Activated CD4-positive, CD25-positive, alpha-beta regulatory T cell treated with anti-CD3 and anti-CD28 coated beads, Interleukin-2, amount 50 U/mL, for 16 hours (primary cell): ENCODE measurements around the gene ELP5.

Experiments
- DNase-seq: peaks from one replicate; pipeline ENCODE4 v3.0.0-alpha.2; 2020; ENCODE audit warnings: low read depth, low spot score

Gene ELP5

DNA sequence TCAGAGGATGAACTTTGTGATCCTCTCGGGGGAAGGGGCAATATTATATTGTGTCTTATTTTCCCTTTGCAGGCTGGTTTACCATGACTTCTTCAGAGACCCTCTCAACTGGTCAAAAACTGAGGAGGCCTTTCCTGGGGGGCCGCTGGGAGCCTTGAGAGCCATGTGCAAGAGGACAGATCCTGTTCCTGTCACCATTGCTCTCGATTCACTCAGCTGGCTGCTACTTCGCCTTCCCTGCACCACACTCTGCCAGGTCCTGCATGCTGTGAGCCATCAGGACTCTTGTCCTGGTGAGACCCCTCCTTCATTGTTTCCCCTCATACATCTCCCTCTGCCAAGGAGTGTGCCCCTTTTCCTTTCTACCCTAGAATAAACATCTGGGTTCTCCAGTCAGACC lies 2.5 kb downstream of the ELP5 start:
- DNase-seq, result no peak

DNA sequence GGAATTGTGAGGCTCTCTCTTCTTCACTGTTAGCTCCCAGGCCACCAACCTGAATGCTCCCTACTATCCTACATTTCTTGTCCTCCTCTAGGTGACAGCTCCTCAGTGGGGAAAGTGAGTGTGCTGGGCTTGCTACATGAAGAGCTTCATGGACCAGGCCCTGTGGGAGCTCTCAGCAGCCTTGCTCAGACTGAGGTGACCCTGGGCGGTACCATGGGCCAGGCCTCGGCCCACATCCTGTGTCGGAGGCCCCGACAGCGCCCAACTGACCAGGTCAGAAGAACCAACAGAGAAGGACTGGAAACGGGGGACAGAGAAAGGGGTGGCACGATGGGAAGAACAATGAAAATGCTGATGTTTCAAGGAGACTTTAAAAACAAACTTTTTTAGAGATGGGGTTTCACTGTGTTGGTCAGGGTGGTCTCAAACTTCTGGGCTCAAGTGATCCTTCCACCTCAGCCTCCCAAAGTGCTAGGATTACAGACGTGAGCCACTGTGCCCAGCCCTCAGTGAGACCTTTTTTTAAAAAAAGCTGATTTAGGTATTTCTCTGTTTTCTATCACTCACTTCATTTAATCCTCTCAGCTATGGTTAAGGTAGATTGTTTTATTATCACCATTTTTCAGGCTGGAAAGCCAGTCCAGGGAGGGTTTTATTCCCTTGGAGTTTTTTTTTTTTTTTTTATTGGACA lies 4.9 kb downstream of the ELP5 start:
- DNase-seq, result no peak

DNA sequence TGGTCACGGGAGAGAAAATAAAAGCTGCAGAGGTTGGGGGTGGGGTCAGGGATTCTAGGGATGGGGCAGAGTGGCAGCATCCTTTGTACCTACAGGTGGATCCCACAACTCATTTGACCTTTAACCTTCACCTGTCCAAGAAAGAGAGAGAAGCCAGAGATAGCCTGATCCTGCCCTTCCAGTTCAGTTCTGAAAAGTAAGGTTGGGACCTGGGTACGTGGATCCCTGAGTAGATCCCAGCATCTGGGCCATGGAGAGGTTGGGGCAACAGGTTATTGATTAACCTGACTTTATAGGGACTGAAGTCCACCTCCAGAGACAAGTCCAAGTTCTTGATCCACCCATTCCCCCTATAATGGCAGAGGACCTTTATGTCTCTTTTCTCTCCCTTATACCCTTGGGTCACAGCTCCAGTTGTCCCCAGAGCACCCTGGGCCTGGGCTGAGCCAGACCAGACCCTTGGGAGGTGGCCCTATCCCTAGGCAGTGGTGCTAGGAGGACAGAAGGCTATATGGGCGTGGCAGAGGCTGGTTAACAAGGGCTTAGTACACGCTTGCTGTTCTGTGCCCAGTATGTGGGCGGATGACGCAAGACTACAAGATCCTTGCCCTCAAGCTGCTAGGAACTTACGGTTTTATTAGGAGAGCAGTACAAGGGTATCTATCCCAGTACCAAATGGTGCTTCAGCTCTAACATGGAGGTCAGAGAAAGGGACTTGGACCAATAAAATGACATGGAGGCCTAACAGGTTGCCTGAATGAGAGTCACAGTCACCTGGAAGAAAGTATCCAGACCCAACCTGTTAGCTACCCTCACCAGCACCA lies 6.9 kb downstream of the ELP5 start:
- no peak for DNase-seq

DNA sequence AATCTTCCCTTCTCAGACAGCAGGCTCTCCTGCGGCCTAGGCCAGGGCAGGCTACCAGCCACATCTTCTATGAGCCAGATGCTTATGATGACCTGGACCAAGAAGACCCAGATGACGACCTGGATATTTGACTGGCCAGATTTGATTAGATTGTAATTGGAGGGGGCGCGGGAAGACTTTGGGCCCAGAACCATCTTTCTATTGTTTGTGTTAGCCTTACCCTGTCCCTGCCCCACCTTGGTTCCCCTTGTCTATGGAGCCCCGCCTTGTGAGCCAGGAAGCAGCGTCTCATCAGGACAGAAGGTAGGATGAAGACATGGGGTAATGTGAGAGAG lies 7.5 kb downstream of the ELP5 start:
- no peak for DNase-seq

DNA sequence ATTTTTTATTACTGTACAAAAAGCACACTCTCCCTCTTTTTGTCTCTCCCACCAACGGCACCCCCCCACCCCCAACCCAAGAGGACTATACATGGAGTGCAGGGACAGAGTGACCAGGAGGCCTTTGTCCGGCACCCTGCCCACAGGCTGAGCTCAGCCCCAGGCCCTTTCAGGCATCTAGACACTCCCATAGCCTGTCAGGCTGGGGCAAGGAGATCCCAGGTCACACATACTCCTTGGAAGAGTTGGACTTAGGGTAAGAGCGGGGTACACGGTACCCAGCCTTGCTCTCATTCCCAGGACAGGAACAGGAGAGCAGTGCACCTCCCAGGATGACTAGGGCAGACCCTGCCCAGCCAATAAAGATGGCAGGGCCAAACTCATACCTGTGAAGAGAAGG lies 8.1 kb downstream of the ELP5 start:
- no peak for DNase-seq

GRCh38 chr17:7260651-7261378 lies 8.8 kb downstream of the ELP5 start:
- no peak for DNase-seq

DNA sequence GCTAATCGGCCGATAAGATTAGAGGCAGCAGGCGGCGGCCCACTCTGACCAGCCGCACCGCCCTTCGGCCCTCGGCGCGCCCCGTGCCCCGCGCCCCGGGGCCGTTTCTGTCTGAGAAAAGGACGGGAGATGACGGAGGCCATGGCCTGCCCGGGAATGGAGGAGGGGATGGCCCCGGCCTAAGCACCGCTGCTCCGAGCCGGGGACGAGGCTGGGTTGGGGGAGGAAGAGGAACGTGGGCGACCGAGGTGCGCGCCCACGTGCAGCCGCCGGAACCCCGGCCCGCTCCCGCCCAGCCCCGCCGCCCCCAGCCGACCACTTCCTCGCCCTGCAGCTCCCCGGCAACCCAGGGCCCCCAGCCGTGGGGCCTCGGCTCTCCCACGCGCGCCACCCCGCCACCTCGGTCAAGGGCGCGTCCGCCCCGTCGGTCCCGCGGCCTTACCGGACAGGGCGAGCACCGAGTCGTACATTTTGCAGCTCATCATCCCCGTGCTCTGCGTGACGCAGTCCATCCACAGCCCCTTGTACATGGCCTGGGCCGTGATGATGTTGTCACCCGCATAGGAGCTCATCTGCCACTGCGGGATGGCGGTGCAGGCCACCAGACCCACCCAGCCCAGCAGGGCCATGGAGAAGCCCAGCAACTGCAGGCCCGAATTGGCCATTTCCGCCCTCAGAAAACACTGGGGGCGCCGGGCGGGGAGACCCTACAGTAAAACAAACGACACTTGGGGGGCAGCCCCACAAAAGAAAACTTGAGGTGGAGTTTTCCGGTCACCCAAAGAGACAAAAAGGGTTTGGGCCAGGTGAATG lies 9.6 kb downstream of the ELP5 start:
- DNase-seq, result no peak

DNA sequence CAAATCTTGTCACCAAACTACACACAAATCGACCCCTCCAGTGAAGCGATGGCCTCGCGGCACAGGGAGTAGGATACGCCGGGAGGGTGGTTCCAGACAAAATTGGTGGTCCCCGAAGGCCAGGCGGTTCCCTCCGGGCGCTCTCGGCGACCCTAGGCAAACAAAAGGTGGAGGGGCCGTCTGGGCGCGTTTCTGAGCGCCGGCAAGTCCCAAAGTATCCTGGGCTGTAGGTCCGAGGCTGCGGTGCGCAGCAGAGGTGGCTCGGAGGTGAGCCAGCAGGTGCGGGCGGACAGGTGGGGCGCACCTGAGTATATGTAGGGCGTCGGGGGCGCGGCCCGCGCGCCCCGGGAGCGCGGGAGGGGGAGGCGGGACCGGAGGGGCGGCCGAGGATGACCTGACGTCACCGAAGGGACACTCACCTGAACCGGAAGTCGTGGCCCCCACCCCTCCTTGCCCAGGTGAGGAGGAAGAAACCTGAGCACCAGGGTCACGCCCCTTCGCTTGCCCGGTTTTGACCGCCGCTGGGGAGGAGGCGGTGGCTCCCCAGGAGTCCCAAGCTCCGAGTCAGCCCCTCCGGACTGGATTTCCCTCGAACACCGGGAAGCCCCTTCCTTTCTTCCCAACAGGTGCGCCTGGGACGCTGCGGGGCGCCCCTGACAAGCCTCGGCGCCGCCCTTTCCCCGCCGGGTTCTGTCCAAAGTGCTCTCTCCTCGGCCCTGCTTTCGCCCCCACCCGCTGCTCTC lies 10.3 kb downstream of the ELP5 start, which contains the start of gene CLDN7:
TSS of gene CLDN7 (minus strand) at position 287 of the 743 bp plus-strand sequence. CDS start 435 bp downstream, outside the sequence.
- no peak for DNase-seq

DNA sequence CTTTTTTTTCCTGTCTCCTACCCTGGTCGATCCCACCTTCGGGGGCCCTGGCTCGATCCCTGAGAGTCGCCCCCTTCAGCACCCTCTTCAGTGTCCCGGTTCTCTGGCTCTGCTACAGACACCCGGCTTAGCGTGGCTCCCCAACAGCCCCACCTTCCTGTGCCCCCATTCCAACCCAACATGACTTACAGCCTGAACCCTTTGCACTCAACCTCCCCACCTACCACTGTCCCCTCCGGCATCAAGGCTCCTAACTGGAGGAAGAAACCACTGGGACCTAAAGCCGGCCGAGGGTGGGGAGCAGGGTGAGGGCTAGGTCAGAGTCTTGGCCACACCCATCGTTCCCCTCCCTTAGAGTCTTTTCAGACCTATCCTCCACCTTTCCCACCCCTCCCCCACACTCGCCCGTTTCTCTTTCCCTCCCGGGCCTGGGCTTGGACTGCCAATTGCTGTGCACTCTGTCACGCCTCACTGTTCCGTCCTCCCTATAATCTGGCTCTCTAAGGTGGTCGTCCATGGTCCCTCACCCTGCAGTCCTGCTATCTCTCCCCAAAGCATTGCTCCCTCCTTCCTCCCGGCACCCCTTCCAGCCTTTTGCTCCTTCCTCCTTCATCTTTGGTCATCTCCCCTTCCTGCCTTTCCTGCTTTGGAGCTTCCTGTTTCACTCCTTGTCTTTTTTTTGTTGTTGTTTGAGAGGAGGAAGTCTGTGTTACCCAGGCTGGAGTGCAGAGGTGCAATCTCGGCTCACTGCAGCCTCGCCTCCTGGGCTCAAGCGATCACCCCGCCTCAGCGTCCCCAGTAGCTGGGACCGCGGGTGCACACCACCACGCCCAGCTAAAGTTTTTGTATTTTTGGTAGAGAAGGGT lies 11.2 kb downstream of the ELP5 start:
- no peak for DNase-seq

- DNase-seq, result no peak
Measured at GRCh38 chr17:7263801-7264078, 11.7 kb downstream of the ELP5 start.

- no peak for DNase-seq
Measured at GRCh38 chr17:7266784-7267183, 14.8 kb downstream of the ELP5 start.

GRCh38 chr17:7279448-7279847 lies 27.4 kb downstream of the ELP5 start:
- DNase-seq, result no peak

DNA sequence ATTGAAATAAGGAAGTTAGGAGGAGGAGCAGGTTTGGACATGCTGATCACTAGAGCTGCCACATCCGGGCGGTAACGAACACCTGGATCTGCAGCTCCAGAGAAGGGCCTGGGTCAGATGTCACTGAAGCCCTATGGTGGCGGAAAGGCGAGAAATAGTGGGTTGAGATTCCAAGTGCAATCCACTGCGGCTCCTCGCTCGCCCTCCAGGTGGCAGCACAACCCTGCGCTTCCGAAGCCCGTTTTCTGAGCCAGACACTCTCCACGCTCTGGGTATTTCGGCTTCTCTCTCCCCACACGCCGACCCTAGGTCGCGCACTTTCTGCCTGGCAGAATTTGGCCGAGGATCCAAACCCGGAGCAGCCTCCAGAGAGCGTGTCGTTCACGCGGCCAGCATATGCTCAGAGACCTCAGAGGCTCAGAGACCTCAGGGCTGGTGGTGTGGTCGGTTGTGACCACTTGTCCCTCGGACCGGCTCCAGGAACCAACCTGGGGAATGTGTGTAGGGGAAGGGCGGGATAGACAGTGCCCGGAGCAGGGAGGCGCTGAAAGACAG lies 28.6 kb downstream of the ELP5 start:
- DNase-seq, result peak; percentile 71

- peak; percentile 46 for DNase-seq
Measured at GRCh38 chr17:7281074-7281952, 29.3 kb downstream of the ELP5 start, which contains the start of gene SLC2A4. TSS of gene SLC2A4 (plus strand) at chr17:7281718. CDS start at chr17:7281935, 217 bp downstream.

DNA sequence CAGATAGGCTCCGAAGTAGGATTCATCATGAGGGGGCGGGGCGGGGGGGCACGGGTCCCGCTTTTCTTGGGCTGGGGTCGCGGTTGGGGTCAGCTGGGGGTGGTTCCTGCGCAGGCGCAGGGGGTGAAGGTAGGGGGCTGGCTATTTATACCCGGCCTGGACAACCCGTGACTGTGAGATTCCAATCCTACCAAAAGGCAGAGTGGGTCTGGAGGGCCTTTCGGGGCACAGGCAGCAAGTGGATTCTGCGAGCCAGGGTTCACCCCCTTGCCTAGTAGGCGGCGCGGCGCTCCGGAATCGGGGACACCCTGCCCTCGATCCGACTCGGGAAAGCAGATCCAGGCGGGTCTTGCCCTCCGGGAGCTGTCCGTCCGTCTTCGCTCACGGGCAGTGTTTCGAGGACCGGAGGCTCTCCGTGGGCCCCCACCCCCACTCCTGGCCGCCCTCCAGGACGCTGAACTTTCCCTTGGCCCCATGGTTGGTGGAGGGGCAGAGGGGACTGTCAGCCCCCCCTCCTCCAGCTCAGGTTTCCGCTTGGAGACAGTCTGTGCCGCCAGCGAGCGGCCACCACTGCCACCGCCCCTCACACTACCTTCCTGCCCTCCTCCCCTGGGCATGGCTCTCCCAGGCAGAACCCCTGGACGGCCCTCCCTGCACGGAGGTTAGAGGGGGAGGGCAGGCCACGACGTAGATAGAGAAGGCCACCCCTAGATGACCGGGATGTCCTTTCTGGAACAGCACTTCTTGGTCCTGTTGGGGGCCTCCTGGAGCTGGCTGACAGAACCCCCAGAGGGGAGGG lies 30.1 kb downstream of the ELP5 start:
- DNase-seq, result no peak

- DNase-seq, result no peak
Measured at GRCh38 chr17:7282752-7283321, 30.8 kb downstream of the ELP5 start.

DNA sequence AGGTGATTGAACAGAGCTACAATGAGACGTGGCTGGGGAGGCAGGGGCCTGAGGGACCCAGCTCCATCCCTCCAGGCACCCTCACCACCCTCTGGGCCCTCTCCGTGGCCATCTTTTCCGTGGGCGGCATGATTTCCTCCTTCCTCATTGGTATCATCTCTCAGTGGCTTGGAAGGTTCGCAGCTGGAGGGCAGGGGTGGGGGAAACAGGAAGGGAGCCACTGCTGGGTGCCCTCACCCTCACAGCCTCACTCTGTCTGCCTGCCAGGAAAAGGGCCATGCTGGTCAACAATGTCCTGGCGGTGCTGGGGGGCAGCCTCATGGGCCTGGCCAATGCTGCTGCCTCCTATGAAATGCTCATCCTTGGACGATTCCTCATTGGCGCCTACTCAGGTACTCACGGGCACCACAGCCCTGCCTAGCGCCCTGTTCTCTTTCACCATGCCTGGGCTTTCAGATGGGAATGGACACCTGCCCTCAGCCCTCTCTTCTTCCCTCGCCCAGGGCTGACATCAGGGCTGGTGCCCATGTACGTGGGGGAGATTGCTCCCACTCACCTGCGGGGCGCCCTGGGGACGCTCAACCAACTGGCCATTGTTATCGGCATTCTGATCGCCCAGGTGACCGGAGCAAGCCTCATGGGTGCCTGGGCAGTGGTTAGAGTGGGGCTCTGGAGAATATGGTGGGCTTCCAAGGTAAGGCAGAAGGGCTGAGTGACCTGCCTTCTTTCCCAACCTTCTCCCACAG lies 31.6 kb downstream of the ELP5 start:
- no peak for DNase-seq
